D721Med (cell line): ENCODE data around the gene HPGDS.

Experiments
- DNase-seq: peaks from one replicate; pipeline ENCODE4 v3.0.0; 2011; ENCODE audit warnings: low spot score; ENCODE audit not compliant: insufficient read length
- FAIRE-seq: peaks from 2 replicates; lab custom pipeline; 2011; peaks lifted over from hg19 to GRCh38; lab: Jason Lieb, UNC
- CTCF ChIP-seq: IDR thresholded peaks from 2 replicates; pipeline ENCODE4 v1.5.1; 2012; ENCODE audit warnings: mild to moderate bottlenecking, control low read depth; ENCODE audit not compliant: insufficient read depth; ENCODE audit errors: missing control alignments

The HPGDS gene

DNA sequence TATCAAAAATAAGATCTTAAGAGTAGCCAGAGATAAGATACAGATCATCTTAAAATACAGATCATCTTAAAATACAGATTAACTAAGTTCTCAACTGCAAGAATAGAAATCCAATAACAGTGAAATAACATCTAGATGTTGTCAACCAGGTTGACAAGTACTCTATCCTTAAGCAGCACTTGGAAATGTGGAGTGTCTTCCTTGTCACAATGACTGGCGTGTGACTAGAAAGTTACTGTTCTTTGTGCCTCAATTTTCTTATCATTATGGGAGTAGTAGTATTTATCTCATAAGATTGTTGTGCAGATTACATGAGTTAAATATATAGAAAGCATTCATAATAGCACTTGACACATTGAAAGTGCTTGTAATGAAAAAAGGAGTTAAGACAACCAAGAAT lies 25.8 kb upstream of the HPGDS start:
- no peak for TF ChIP-seq CTCF
- no peak for DNase-seq
- no peak for FAIRE-seq

GRCh38 chr4:94365304-94365703 lies 22.7 kb upstream of the HPGDS start:
- DNase-seq (no peak), FAIRE-seq (no peak)
- no peak for TF ChIP-seq CTCF

GRCh38 chr4:94364527-94364926 lies 21.9 kb upstream of the HPGDS start:
- no peak for TF ChIP-seq CTCF
- no peak for FAIRE-seq
- no peak for DNase-seq

DNA sequence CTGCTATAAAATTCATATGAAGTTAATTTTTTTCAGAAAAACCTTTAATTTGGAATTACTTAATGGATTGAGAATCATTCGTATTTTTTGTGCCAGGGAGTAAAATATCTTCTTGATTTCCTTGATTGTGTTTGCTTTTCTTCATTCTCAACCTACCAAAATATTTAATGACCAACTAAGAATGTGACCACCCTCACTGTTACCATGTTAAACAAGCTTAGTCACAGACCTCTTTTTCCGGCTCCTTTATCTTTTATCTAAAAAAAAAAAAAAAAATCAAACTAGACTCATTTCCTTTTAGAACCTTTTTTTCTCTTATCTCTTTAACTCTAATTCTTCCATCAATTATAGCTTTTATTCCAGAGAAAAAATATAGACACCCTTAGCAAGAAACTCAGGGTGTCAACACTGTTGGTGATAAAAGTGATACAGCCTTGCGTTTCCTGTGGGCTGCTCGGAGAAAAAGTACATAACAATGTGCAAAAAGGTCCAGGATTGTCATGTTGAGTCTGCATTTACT lies 20.6 kb upstream of the HPGDS start:
- no peak for TF ChIP-seq CTCF
- no peak for DNase-seq
- FAIRE-seq = no peak

- no peak for DNase-seq
- no peak for FAIRE-seq
Measured at GRCh38 chr4:94359838-94360237, 17.2 kb upstream of the HPGDS start.

GRCh38 chr4:94359221-94359620 lies 16.6 kb upstream of the HPGDS start:
- no peak for FAIRE-seq
- DNase-seq = no peak
- no peak for TF ChIP-seq CTCF

More at GRCh38 chr4:94359838-94360237, 17.2 kb upstream of the HPGDS start:
- no peak for TF ChIP-seq CTCF

DNA sequence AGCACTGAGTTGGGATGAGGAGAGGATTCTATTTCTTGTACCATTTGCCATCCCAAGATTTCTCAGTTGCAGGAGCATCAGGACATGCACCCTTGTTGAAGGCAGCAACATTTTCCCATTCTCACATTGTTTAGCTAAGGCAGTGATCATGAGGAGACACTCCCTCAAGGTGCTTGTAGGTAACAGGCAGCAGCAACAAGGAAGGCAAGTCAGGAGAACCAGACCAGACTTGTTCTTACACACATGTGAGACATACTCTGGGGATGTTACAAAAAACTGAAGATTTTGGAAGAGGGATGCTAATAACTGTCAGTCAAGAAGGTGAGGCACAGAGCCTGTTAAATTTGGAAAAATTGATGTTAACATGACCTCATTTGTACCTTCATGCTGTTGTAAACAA lies 15.5 kb upstream of the HPGDS start:
- TF ChIP-seq CTCF = no peak
- no peak for DNase-seq
- FAIRE-seq = no peak
